SK-N-MC (cell line): ENCODE results near the gene TOP3A.
"Not testable (repeated sequence)": the region's sequence is repeated elsewhere in the genome, so short reads cannot be mapped to it uniquely, and the experiment has no call there.

Experiments used
- DNase-seq: peaks from one replicate; pipeline ENCODE4 v3.0.0-alpha.2; 2011; ENCODE audit warnings: low read depth, low spot score
- H3K27ac ChIP-seq: fragments of 200-600 bp; sonication (generic); 2 replicates; pipeline ENCODE4 v1.5.1; 2016; ENCODE audit warnings: mixed run types
- H3K36me3 ChIP-seq: fragments of 200-600 bp; sonication (generic); 2 replicates; pipeline ENCODE4 v1.6.1; 2017; ENCODE audit warnings: antibody characterized with exemption, low read length, mixed read lengths; ENCODE audit not compliant: insufficient read depth
- H3K4me3 ChIP-seq: fragments of 200-600 bp; sonication (generic); 2 replicates; pipeline ENCODE4 v1.5.1; 2016
- H3K9ac ChIP-seq: fragments of 200-600 bp; sonication (generic); 2 replicates; pipeline ENCODE4 v1.8.0; 2017; ENCODE audit warnings: mixed run types, mixed read lengths; ENCODE audit not compliant: insufficient read length
- H3K9me3 ChIP-seq: fragments of 200-600 bp; sonication (generic); 2 replicates; pipeline ENCODE4 v1.6.1; 2017; ENCODE audit warnings: low read depth, mild to moderate bottlenecking, antibody characterized with exemption, low read length, moderate library complexity, mixed read lengths
- EZH2 ChIP-seq: fragments of 200-600 bp; sonication (generic); IDR thresholded peaks from one replicate; pipeline ENCODE4 v1.6.1; 2017; ENCODE audit warnings: antibody characterized with exemption
- FOXP2 ChIP-seq: optimal IDR thresholded peaks from 2 replicates; pipeline ENCODE3; 2011; ENCODE audit warnings: mild to moderate bottlenecking, moderate library complexity; ENCODE audit not compliant: insufficient read depth; ENCODE audit errors: extremely low read length, control extremely low read depth
- POLR2AphosphoS5 ChIP-seq: IDR thresholded peaks from 2 replicates; pipeline ENCODE4 v1.6.1; 2012; ENCODE audit warnings: mild to moderate bottlenecking, low read depth, low read length, borderline replicate concordance

The TOP3A gene

GRCh38 chr17:18319604-18320256, 4.9 kb upstream of the TOP3A start:
- Histone ChIP-seq H3K27ac (no peak overlapping the region), H3K9ac (no peak overlapping the region), H3K9me3 (no peaks in the 10 kb centered on the region), H3K4me3 (no peak overlapping the region), H3K36me3 (no peaks in the 10 kb centered on the region; the same call in 1 of the 2 replicates)
- no peak for DNase-seq
- TF ChIP-seq EZH2 (no peak), FOXP2 (no peak), POLR2AphosphoS5 (no peak)

DNA sequence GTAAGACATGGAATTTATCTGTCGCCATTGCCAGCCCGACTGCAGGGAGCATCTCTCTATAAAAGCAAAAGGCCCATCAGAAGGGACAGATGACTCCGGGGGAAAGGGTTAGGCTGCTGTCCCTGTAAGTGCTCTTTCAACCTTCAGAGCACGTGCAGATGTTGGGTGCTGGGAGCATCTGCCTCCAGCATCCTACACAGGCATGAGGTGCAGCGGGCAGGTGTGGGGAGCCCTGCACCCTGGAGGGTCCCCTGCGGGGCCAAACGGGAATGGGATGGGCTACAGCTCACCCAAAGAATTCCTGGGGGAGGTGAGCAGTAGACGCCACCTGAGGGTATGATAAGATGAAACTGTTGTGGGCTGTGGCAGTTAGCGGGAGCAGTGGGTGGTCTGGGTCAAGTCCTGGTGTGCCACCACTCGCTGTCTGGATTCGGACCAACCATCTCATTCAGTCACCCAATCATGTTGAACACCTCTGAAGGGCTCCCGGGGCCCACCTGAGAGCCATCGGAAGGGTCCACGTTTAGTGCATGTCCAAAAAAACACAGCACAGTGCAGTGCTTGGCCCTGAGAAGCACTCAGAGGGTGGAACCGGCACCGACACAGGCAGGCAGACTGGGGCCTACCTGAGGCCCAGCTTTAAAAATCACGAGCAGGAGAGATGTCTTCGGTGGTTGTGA, 4.1 kb upstream of the TOP3A start:
- no peak for DNase-seq
- TF ChIP-seq EZH2 (no peak), FOXP2 (no peak), POLR2AphosphoS5 (no peak)
- H3K36me3 ChIP-seq: no peaks in the 10 kb centered on the region; the same call in 1 of the 2 replicates
- no peak overlapping the region for H3K9ac ChIP-seq
- H3K4me3 ChIP-seq: no peak overlapping the region
- H3K9me3 ChIP-seq: no peaks in the 10 kb centered on the region
- no peak overlapping the region for H3K27ac ChIP-seq

DNA sequence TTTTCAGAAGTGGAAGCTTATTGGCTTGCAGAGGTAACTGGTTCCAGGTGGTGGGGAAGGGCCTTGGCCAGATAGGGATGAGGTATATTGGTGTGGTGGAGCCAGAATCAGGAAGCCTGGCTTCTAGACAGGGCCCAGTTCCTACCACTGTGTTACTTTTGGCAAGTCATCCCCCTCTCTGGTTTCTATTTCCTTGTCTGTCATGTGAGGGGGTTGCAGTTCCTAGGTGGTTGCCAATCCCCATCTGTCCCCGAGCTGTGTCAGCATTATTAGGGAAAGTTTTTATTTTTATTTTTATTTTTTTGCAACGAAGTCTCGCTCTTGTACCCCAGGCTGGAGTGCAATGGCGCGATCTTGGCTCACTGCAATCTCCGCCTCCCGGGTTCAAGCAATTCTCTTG, 3.3 kb upstream of the TOP3A start:
- Histone ChIP-seq H3K36me3 (peaks cover 3% of the 10 kb centered on the region), H3K9me3 (no peaks in the 10 kb centered on the region), H3K27ac (no peak overlapping the region), H3K4me3 (peak overlapping the region; percentile 15; the same call in 1 of the 2 replicates), H3K9ac (no peak overlapping the region)
- TF ChIP-seq EZH2: no peak
- TF ChIP-seq FOXP2: no peak
- TF ChIP-seq POLR2AphosphoS5: no peak
- no peak for DNase-seq

DNA sequence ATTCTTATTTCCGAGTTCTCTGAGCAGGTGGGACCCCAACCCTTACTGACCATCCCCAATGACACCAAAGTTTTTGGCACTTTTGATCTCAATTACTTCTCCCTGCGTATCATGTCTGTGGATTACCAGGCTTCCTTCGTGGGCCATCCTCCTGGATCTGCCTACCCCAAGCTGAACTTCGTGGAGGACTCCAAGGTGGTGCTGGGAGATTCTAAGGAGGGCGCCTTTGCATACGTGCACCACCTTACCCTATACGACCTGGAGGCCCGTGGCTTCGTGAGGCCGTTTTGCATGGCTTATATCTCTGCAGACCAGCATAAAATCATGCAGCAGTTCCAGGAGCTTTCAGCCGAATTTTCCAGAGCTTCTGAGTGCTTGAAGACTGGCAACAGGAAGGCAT, 1.2 kb upstream of the TOP3A start:
- Histone ChIP-seq H3K27ac (no peak overlapping the region), H3K9me3 (no peaks in the 10 kb centered on the region), H3K4me3 (peak overlapping the region; percentile 96), H3K36me3 (peaks cover 20% of the 10 kb centered on the region), H3K9ac (peak overlapping the region; percentile 88)
- TF ChIP-seq FOXP2 (no peak), EZH2 (no peak), POLR2AphosphoS5 (no peak)
- DNase-seq: no peak

GRCh38 chr17:18315562-18315922, 748 bp upstream of the TOP3A start:
- peak overlapping the region; percentile 88 for H3K9ac ChIP-seq
- H3K4me3 ChIP-seq: peak overlapping the region; percentile 96
- peak overlapping the region; percentile 78 for H3K27ac ChIP-seq
- TF ChIP-seq POLR2AphosphoS5: no peak
- TF ChIP-seq FOXP2: no peak
- TF ChIP-seq EZH2: no peak
- no peaks in the 10 kb centered on the region for H3K9me3 ChIP-seq
- H3K36me3 ChIP-seq: peaks cover 23% of the 10 kb centered on the region
- no peak for DNase-seq

DNA sequence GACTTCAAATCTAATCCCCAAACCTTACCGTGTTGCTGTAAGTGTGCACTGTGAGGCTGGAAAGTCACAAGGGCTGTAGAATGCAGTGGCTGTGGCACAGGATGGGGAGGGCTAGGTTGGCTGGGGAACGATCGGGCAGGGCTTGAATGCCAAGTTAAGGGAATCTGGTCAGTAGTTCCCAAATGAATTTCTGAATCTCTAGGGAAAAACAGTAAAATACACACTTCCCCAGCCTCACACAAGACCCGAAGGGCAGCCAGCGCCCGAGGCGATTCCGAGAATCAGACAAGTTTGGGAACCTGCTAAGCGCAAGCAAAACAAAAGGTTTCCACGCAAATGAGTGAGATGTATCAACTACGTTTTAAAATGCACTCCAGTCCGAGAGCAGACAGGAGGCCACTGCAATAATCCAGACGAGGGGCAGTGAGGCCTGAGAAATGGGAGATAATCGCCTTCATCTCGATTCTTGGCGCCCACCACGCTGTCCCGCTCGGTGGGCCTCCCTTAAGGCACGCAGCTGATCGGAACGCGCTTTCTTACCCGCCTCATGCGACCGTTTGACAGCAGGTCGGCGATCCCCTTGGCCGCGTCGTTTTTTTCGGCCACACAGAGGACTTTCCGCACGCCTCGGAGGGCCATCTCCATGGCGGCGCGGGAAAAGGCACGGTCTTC, 599 bp downstream of the TOP3A start:
- H3K27ac ChIP-seq: peak overlapping the region; percentile 19; the same call in 1 of the 2 replicates
- H3K4me3 ChIP-seq: peak overlapping the region; percentile 96
- peaks cover 30% of the 10 kb centered on the region for H3K36me3 ChIP-seq
- TF ChIP-seq FOXP2 (no peak), EZH2 (no peak), POLR2AphosphoS5 (no peak)
- peak overlapping the region; percentile 91 for H3K9ac ChIP-seq
- DNase-seq: no peak
- no peaks in the 10 kb centered on the region for H3K9me3 ChIP-seq

- no peaks in the 10 kb centered on the region for H3K9me3 ChIP-seq
- no peak for TF ChIP-seq POLR2AphosphoS5
- no peak for TF ChIP-seq FOXP2
- no peak for TF ChIP-seq EZH2
- peaks cover 63% of the 10 kb centered on the region for H3K36me3 ChIP-seq
- DNase-seq: no peak
- H3K27ac ChIP-seq: no peak overlapping the region
- H3K4me3 ChIP-seq: no peak overlapping the region
- H3K9ac ChIP-seq: no peak overlapping the region
Observed at GRCh38 chr17:18309202-18309601, 5.6 kb downstream of the TOP3A start.

- not testable (repeated sequence) for H3K9ac ChIP-seq, H3K4me3 ChIP-seq, DNase-seq, H3K27ac ChIP-seq, H3K9me3 ChIP-seq
- H3K36me3 ChIP-seq: peaks cover 74% of the 10 kb centered on the region
Observed at GRCh38 chr17:18303206-18303605, 11.6 kb downstream of the TOP3A start.
